Left lung (tissue), 10 donors: ENCODE measurements around the gene BMPR1A. TPM values are rescaled to one million over a fixed set of nuclear protein-coding genes. Genes with fewer than 3 reads are reported as not detected.
"Not testable (repeated sequence)": the region's sequence is repeated elsewhere in the genome, so short reads cannot be mapped to it uniquely, and the experiment has no call there.

ENCODE experiments used
- ATAC-seq: fragments of 200-7000 bp; cut with Tn5 transposase; one replicate; pipeline ENCODE4 v1.9.1; 2020; ENCODE audit warnings: moderate library complexity
- DNase-seq, 4 donors: peaks; one replicate each; pipeline ENCODE4 v3.0.0-alpha.2; 2013 to 2020
- H3K27ac ChIP-seq, 2 donors: fragments of 200-600 bp; sonication (generic) in 1 of 2; one replicate each; pipeline versions ENCODE4 v1.5.0 to v1.8.0; 2020 to 2021
- H3K27me3 ChIP-seq, 2 donors: fragments of 200-600 bp; sonication (generic) in 1 of 2; one replicate each; pipeline versions ENCODE4 v1.5.0 to v1.8.0; 2020 to 2021
- H3K36me3 ChIP-seq, 2 donors: fragments of 200-600 bp; sonication (generic) in 1 of 2; one replicate each; pipeline versions ENCODE4 v1.5.0 to v1.8.0; 2020 to 2021
- H3K4me1 ChIP-seq, 2 donors: fragments of 200-600 bp; one replicate each; pipeline ENCODE4 v1.8.0; 2021
- H3K4me3 ChIP-seq, 2 donors: fragments of 200-600 bp; sonication (generic) in 1 of 2; one replicate each; pipeline versions ENCODE4 v1.5.0 to v1.8.0; 2020 to 2021; ENCODE audit warnings: mild to moderate bottlenecking in 1 of 2
- H3K9me3 ChIP-seq, 2 donors: fragments of 200-600 bp; sonication (generic) in 1 of 2; one replicate each; pipeline versions ENCODE4 v1.5.0 to v1.8.0; 2020 to 2021
- intact Hi-C, 2 donors: fragments of 100-400 bp; cut with DNase I; formaldehyde crosslinking; loops; one replicate each; pipeline versions ENCODE4 v1.11.2 to v1.14.2; 2022
- polyA plus RNA-seq, 6 donors: library from polyadenylated mRNA; unstranded; fragments of 120-200 nt; gene quantifications; one replicate each; pipeline ENCODE4 v1.2.1, GENCODE V29; 2013; ENCODE audit not compliant: insufficient read length in 6 of 6
- total RNA-seq, 2 donors: library from RNA; stranded (reverse); fragmentation: NEBNext Ultra II Directional; extraction: Animal tissue kit (Norgen Biotek cat#: 25700); gene quantifications; one replicate each; pipeline ENCODE4 v1.2.1, GENCODE V29; 2021
- TF ChIP-seq, protein P1 (sequence below), 2 donors: fragments of 200-600 bp; sonication (generic) in 1 of 2; IDR thresholded peaks; one replicate each; pipeline versions ENCODE4 v1.5.0 to v1.8.0; 2021; ENCODE audit warnings: antibody characterized with exemption in 2 of 2
- donor health status: DM: no; HTN: yes; CAD: no.
- donor health status: DM: no; HTN: no; CAD: no.

The BMPR1A gene
- total and polyA plus RNA-seq, 8 donors = 33.4 to 87.2 (median 72.9) TPM

DNA sequence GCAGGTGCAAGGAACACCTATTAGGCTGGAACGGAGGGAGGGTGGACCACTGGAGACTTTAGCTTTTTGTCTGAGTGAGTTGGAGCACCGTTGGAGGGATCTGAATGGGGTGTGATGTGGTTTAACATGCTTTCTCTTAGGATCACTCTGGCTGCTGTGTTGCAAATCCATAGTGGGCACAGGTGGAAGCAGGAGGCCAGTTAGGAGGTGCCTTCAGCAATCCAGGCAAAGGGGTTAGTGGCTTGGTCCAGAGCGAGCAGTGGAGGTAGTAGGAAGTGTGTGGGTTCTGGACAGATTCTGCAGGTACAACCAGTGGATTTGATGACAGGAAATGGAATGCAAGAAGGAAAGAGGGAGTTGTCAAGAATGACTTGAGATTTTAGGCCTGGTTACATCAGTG is 106.0 kb downstream of the BMPR1A start:
- intact Hi-C loops = no loop called here

DNA sequence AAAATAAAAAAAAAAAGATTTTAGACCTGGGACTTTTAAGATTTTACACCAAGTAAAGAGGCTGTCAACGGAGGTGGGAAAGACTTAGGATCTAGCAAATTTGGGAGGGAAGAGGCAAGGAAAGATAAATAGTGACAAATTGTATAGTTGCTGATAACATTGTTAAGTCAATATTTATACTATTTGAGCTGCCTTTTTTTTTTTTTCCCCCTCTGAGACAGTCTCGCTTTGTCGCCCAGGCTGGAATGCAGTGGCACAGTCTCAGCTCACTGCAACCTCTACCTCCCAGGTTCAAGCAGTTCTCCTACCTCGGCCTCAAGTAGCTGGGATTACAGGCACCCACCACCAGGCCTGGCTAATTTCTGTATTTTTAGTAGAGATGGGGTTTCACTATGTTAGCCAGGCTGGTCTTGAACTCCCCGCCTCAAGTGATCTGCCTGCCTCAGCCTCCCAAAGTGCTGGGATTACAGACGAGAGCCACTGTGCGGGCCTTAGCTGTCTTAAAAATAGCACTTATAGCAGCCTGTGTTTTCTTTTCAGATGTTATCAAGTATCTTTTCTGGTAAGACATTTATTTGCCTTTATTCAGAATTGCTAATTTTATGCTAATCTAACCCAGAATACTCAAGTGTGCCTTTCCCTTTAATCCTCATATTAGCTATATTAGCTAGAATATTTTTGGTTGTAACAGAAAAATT is 106.5 kb downstream of the BMPR1A start:
- Histone ChIP-seq H3K27me3 (peaks cover 0 to 7% of the 10 kb centered on the region in 2 donors), H3K36me3 (no peaks in the 10 kb centered on the region), H3K4me1 (no peaks in the 10 kb centered on the region), H3K4me3 (no peak overlapping the region), H3K27ac (no peak overlapping the region), H3K9me3 (no peaks in the 10 kb centered on the region)
- DNase-seq (no peak), ATAC-seq (peak; percentile 83)
- intact Hi-C loops = no loop called here
- TF ChIP-seq, protein P1, sequence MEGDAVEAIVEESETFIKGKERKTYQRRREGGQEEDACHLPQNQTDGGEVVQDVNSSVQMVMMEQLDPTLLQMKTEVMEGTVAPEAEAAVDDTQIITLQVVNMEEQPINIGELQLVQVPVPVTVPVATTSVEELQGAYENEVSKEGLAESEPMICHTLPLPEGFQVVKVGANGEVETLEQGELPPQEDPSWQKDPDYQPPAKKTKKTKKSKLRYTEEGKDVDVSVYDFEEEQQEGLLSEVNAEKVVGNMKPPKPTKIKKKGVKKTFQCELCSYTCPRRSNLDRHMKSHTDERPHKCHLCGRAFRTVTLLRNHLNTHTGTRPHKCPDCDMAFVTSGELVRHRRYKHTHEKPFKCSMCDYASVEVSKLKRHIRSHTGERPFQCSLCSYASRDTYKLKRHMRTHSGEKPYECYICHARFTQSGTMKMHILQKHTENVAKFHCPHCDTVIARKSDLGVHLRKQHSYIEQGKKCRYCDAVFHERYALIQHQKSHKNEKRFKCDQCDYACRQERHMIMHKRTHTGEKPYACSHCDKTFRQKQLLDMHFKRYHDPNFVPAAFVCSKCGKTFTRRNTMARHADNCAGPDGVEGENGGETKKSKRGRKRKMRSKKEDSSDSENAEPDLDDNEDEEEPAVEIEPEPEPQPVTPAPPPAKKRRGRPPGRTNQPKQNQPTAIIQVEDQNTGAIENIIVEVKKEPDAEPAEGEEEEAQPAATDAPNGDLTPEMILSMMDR (IDR thresholded peaks at IDR 0.05) = no peak

More for the DNA sequence above, 106.0 kb downstream of the BMPR1A start:
- DNase-seq (no peak), ATAC-seq (peak; percentile 57)
- Histone ChIP-seq H3K36me3 (no peaks in the 10 kb centered on the region), H3K27me3 (peaks cover 0 to 7% of the 10 kb centered on the region in 2 donors), H3K27ac (no peak overlapping the region), H3K4me1 (no peaks in the 10 kb centered on the region), H3K9me3 (no peaks in the 10 kb centered on the region), H3K4me3 (no peak overlapping the region)
- TF ChIP-seq, protein P1 (IDR thresholded peaks at IDR 0.05) = no peak

DNA sequence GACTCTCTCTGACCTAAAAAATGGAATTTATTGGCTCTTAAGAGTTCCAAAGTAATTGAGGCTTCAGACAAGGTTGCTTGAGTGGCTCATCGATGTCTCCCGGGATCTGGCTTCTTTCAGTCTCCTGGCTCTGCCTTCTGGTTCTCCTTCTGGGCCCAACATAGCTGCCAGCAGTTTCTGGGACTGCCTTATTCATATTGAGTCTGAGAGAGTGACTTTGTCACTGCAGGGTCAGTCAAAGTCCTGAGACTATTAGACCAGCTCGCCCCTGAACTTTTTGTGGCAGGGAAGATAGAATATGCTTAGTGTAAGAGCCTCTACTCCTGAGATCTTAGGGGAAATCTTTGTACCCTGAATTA is 107.0 kb downstream of the BMPR1A start:
- no peak overlapping the region for H3K27ac ChIP-seq
- H3K4me1 ChIP-seq = no peaks in the 10 kb centered on the region
- no peaks in the 10 kb centered on the region for H3K9me3 ChIP-seq
- ATAC-seq (no peak), DNase-seq (no peak)
- TF ChIP-seq, protein P1 (IDR thresholded peaks at IDR 0.05) = no peak
- peaks cover 0 to 7% of the 10 kb centered on the region in 2 donors for H3K27me3 ChIP-seq
- H3K4me3 ChIP-seq = no peak overlapping the region
- intact Hi-C loops = no loop called here
- no peaks in the 10 kb centered on the region for H3K36me3 ChIP-seq

DNA sequence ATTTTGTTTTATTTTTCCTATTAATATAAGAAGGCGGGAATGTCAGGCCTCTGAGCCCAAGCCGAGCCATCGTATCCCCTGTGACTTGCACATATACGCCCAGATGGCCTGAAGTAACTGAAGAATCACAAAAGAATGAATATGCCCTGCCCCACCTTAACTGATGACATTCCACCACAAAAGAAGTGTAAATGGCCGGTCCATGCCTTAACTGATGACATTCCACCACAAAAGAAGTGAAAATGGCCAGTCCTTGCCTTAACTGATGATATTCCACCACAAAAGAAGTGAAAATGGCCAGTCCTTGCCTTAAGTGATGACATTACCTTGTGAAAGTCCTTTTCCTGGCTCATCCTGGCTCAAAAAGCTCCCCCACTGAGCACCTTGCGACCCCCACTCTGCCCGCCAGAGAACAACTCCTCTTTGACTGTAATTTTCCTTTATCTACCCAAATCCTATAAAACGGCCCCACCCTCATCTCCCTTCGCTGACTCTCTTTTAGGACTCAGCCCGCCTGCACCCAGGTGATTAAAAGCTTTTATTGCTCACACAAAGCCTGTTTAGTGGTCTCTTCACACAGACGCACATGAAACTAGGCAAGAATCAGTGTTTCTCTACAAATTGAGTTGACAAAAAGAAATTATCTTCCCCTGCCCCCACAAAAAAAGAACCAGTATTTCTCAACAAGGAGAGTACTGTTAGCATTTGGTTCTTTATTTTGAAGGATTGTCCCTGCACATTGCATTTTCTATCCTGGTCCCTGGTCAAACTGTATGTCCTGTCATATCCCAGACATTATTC is 108.8 kb downstream of the BMPR1A start:
- H3K36me3 ChIP-seq, H3K4me1 ChIP-seq, H3K4me3 ChIP-seq, H3K27me3 ChIP-seq, H3K9me3 ChIP-seq, H3K27ac ChIP-seq, DNase-seq, intact Hi-C loops, ATAC-seq: not testable (repeated sequence)

DNA sequence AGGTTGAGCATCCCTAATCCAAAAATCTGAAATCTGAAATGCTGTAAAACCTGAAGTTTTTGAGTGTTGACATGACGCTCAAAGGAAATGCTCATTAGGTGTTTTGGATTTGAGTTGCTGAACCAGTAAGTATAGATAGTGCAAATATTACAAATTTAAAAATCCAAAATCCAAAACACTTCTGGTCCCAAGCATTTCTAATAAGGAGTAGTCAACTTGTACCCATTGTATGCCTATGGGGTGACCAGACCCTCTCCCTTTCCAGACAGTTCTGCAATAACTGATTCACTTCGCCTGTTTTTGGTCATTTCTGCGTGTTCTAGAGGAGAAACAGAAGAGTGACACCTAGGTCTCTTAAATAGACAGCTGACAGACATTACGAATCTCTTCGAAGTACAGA is 110.7 kb downstream of the BMPR1A start:
- TF ChIP-seq, protein P1 (IDR thresholded peaks at IDR 0.05) = no peak
- Histone ChIP-seq H3K27ac (no peak overlapping the region), H3K4me3 (no peak overlapping the region), H3K4me1 (no peaks in the 10 kb centered on the region), H3K27me3 (peaks cover 0 to 7% of the 10 kb centered on the region in 2 donors), H3K36me3 (no peaks in the 10 kb centered on the region), H3K9me3 (no peaks in the 10 kb centered on the region)
- no peak for ATAC-seq
- intact Hi-C loops = no loop called here
- no peak for DNase-seq
